ENCODE data around the gene FOXD4. TPM values are rescaled to one million over a fixed set of nuclear protein-coding genes. Genes with fewer than 3 reads are reported as not detected.
"Not testable (repeated sequence)": the region's sequence is repeated elsewhere in the genome, so short reads cannot be mapped to it uniquely, and the experiment has no call there.

FOXD4 gene
- total RNA-seq (0.58 TPM), polyA plus RNA-seq (ENCODE audit: insufficient read depth in 1 of 8, insufficient read length in 8 of 8, low replicate concordance in 1 of 8) (1 to 10 TPM in 6 of 8 donors, under 1 TPM in 2; 0.43 to 5.1 (median 1.3) TPM)
- long read RNA-seq, donor 1, partial matches to known transcripts, result 0 of 1 reads
- long read RNA-seq, donor 1, other reads (novel, unspliced or antisense), result 0 of 1 reads
- long read RNA-seq, donor 2, result 0 reads
- long read RNA-seq, donor 3, transcript FOXD4-201 (1 exons, 1,974 nt), result major isoform, 5 of 5 reads
- long read RNA-seq, donor 3, partial matches to known transcripts, result 0 of 5 reads
- long read RNA-seq, donor 3, other reads (novel, unspliced or antisense), result 0 of 5 reads
- long read RNA-seq, donor 4, result 0 reads
- long read RNA-seq, donor 5, partial matches to known transcripts, result 0 of 3 reads
- long read RNA-seq, donor 5, other reads (novel, unspliced or antisense), result 0 of 3 reads
- long read RNA-seq, donor 6, partial matches to known transcripts, result 0 of 2 reads
- long read RNA-seq, donor 6, other reads (novel, unspliced or antisense), result 0 of 2 reads
- long read RNA-seq, donor 7, transcript FOXD4-201 (1 exons, 1,974 nt), result major isoform, 5 of 5 reads
- long read RNA-seq, donor 7, partial matches to known transcripts, result 0 of 5 reads
- long read RNA-seq, donor 7, other reads (novel, unspliced or antisense), result 0 of 5 reads
- long read RNA-seq, donor 8, partial matches to known transcripts, result 0 of 2 reads
- long read RNA-seq, donor 8, other reads (novel, unspliced or antisense), result 0 of 2 reads
- long read RNA-seq, donor 9, partial matches to known transcripts, result 0 of 3 reads
- long read RNA-seq, donor 9, other reads (novel, unspliced or antisense), result 0 of 3 reads
- long read RNA-seq, donor 10, partial matches to known transcripts, result 0 of 3 reads
- long read RNA-seq, donor 10, other reads (novel, unspliced or antisense), result 0 of 3 reads
- long read RNA-seq, donor 11, partial matches to known transcripts, result 0 of 1 reads
- long read RNA-seq, donor 11, other reads (novel, unspliced or antisense), result 0 of 1 reads

- not testable (repeated sequence) for H3K9me3 ChIP-seq (replicated peaks; ENCODE audit: control insufficient read depth, low read depth, low read length); DNase-seq; H3K36me3 ChIP-seq (ENCODE audit: control insufficient read depth, insufficient read depth, low read length); H3K4me3 ChIP-seq (ENCODE audit: low read length); H3K27ac ChIP-seq (ENCODE audit: low read length)
- 19% methylated on average over 6 of the region's 30 CpGs for WGBS (ENCODE audit: insufficient coverage)
- Histone ChIP-seq H3K27me3 (ENCODE audit: control insufficient read depth, insufficient read depth, low read length) (peaks cover 40% of the 10 kb centered on the region), H3K4me1 (ENCODE audit: control insufficient read depth, insufficient read depth, low read length) (peaks cover 12% of the 10 kb centered on the region)
Observed at GRCh38 chr9:117995-118467, at the start of gene FOXD4. TSS of gene FOXD4 (minus strand) at chr9:118417. CDS start at chr9:118119, 298 bp downstream.

GRCh38 chr9:159871-160270 is 41.7 kb upstream of the FOXD4 start:
- not testable (repeated sequence) for H3K27me3 ChIP-seq (ENCODE audit: control insufficient read depth, insufficient read depth, low read length); H3K4me3 ChIP-seq (ENCODE audit: low read length); H3K27ac ChIP-seq (ENCODE audit: low read length); H3K4me1 ChIP-seq (ENCODE audit: control insufficient read depth, insufficient read depth, low read length); H3K9me3 ChIP-seq (replicated peaks; ENCODE audit: control insufficient read depth, low read depth, low read length); H3K36me3 ChIP-seq (ENCODE audit: control insufficient read depth, insufficient read depth, low read length); DNase-seq
- WGBS (ENCODE audit: insufficient coverage), result no CpG with 5 or more reads among the region's 1 CpG

- H3K27ac ChIP-seq (ENCODE audit: low read length); H3K27me3 ChIP-seq (ENCODE audit: control insufficient read depth, insufficient read depth, low read length); H3K4me1 ChIP-seq (ENCODE audit: control insufficient read depth, insufficient read depth, low read length); H3K4me3 ChIP-seq (ENCODE audit: low read length); H3K36me3 ChIP-seq (ENCODE audit: control insufficient read depth, insufficient read depth, low read length); H3K9me3 ChIP-seq (replicated peaks; ENCODE audit: control insufficient read depth, low read depth, low read length): not testable (repeated sequence)
- peak; percentile 1 for DNase-seq
Observed at GRCh38 chr9:151173-151572, 33.0 kb upstream of the FOXD4 start.

- not testable (repeated sequence) for DNase-seq; H3K9me3 ChIP-seq (replicated peaks; ENCODE audit: control insufficient read depth, low read depth, low read length); H3K4me1 ChIP-seq (ENCODE audit: control insufficient read depth, insufficient read depth, low read length); H3K27me3 ChIP-seq (ENCODE audit: control insufficient read depth, insufficient read depth, low read length); H3K4me3 ChIP-seq (ENCODE audit: low read length); H3K36me3 ChIP-seq (ENCODE audit: control insufficient read depth, insufficient read depth, low read length); H3K27ac ChIP-seq (ENCODE audit: low read length)
- WGBS (ENCODE audit: insufficient coverage), result 88% methylated on average over 4 of the region's 17 CpGs
Observed at GRCh38 chr9:139880-140279, 21.7 kb upstream of the FOXD4 start.

GRCh38 chr9:117144-117994 is 848 bp downstream of the FOXD4 start:
- DNase-seq; H3K27ac ChIP-seq (ENCODE audit: low read length); H3K9me3 ChIP-seq (replicated peaks; ENCODE audit: control insufficient read depth, low read depth, low read length); H3K4me3 ChIP-seq (ENCODE audit: low read length); H3K36me3 ChIP-seq (ENCODE audit: control insufficient read depth, insufficient read depth, low read length): not testable (repeated sequence)
- WGBS (ENCODE audit: insufficient coverage), result under 1% methylated on average over 21 of the region's 71 CpGs
- Histone ChIP-seq H3K27me3 (ENCODE audit: control insufficient read depth, insufficient read depth, low read length) (peaks cover 45% of the 10 kb centered on the region), H3K4me1 (ENCODE audit: control insufficient read depth, insufficient read depth, low read length) (peaks cover 12% of the 10 kb centered on the region)

- H3K4me1 ChIP-seq (ENCODE audit: control insufficient read depth, insufficient read depth, low read length), result peaks cover 12% of the 10 kb centered on the region
- H3K9me3 ChIP-seq (replicated peaks; ENCODE audit: control insufficient read depth, low read depth, low read length); H3K27ac ChIP-seq (ENCODE audit: low read length); H3K36me3 ChIP-seq (ENCODE audit: control insufficient read depth, insufficient read depth, low read length); H3K4me3 ChIP-seq (ENCODE audit: low read length); DNase-seq: not testable (repeated sequence)
- 3% methylated on average over 20 of the region's 41 CpGs for whole genome bisulfite sequencing (ENCODE audit: insufficient coverage)
- peaks cover 45% of the 10 kb centered on the region for H3K27me3 ChIP-seq (ENCODE audit: control insufficient read depth, insufficient read depth, low read length)
Observed at GRCh38 chr9:116239-117077, 1.8 kb downstream of the FOXD4 start.

GRCh38 chr9:115118-115451 is 3.1 kb downstream of the FOXD4 start:
- WGBS (ENCODE audit: insufficient coverage), result 0% methylated on average over 1 of the region's 11 CpGs
- not testable (repeated sequence) for H3K27ac ChIP-seq (ENCODE audit: low read length); H3K36me3 ChIP-seq (ENCODE audit: control insufficient read depth, insufficient read depth, low read length); H3K4me3 ChIP-seq (ENCODE audit: low read length); H3K9me3 ChIP-seq (replicated peaks; ENCODE audit: control insufficient read depth, low read depth, low read length); DNase-seq
- H3K4me1 ChIP-seq (ENCODE audit: control insufficient read depth, insufficient read depth, low read length), result peaks cover 12% of the 10 kb centered on the region
- peaks cover 45% of the 10 kb centered on the region for H3K27me3 ChIP-seq (ENCODE audit: control insufficient read depth, insufficient read depth, low read length)

GRCh38 chr9:114267-115117 is 3.7 kb downstream of the FOXD4 start:
- Histone ChIP-seq H3K27ac (ENCODE audit: low read length) (peak overlapping the region; percentile 29), H3K4me3 (ENCODE audit: low read length) (peak overlapping the region; percentile 29), H3K4me1 (ENCODE audit: control insufficient read depth, insufficient read depth, low read length) (peaks cover 12% of the 10 kb centered on the region), H3K27me3 (ENCODE audit: control insufficient read depth, insufficient read depth, low read length) (peaks cover 50% of the 10 kb centered on the region)
- 1% methylated on average over 58 of the region's 73 CpGs for WGBS (ENCODE audit: insufficient coverage)
- H3K9me3 ChIP-seq (replicated peaks; ENCODE audit: control insufficient read depth, low read depth, low read length); H3K36me3 ChIP-seq (ENCODE audit: control insufficient read depth, insufficient read depth, low read length): not testable (repeated sequence)
- peak; percentile 21 for DNase-seq

All from muscle of leg (tissue), 16 donors.